Mucosa of descending colon (tissue), 3 donors: Measurements from ENCODE around the gene PARD3B. TPM values are rescaled to one million over a fixed set of nuclear protein-coding genes. Genes with fewer than 3 reads are reported as not detected.

Experiments used
- ATAC-seq: fragments of 200-7000 bp; cut with Tn5 transposase; one replicate; pipeline ENCODE4 v1.9.1; 2020; ENCODE audit warnings: mild to moderate bottlenecking, moderate library complexity
- DNase-seq, 3 donors: peaks; one replicate each; pipeline ENCODE4 v3.0.0-alpha.2; 2020
- H3K36me3 ChIP-seq: fragments of 200-600 bp; one replicate; pipeline ENCODE4 v1.8.0; 2021; ENCODE audit warnings: low read depth, mild to moderate bottlenecking
- H3K4me1 ChIP-seq: fragments of 200-600 bp; one replicate; pipeline ENCODE4 v1.8.0; 2021; ENCODE audit warnings: low read depth, mild to moderate bottlenecking
- H3K4me3 ChIP-seq: fragments of 200-600 bp; one replicate; pipeline ENCODE4 v1.8.0; 2021; ENCODE audit warnings: mild to moderate bottlenecking
- H3K9me3 ChIP-seq: fragments of 200-600 bp; one replicate; pipeline ENCODE4 v1.8.0; 2021; ENCODE audit warnings: mild to moderate bottlenecking
- CTCF ChIP-seq: fragments of 200-600 bp; IDR thresholded peaks from one replicate; pipeline ENCODE4 v1.8.0; 2022; ENCODE audit warnings: antibody characterized with exemption, mild to moderate bottlenecking
- intact Hi-C, 2 donors: fragments of 100-400 bp; cut with DNase I in 1 of 2; cut with micrococcal nuclease in 1 of 2; formaldehyde crosslinking; loops; one replicate each; pipeline versions ENCODE4 v1.11.0 to v1.11.1; 2022; cut with DNase I, micrococcal nuclease
- long read RNA-seq, 2 donors: library from polyadenylated mRNA; unstranded; transcript quantifications; one replicate each; pipeline ENCODE4 v2.0.0, GENCODE V29; 2019 to 2021
- total RNA-seq, 3 donors: library from RNA; stranded (reverse); fragmentation: NEBNext Ultra II Directional in 2 of 3; extraction: Animal tissue kit (Norgen Biotek cat#: 25700) in 2 of 3; gene quantifications; one replicate each; pipeline versions ENCODE4 v1.2.1 to v1.2.4, GENCODE V29; 2021 to 2023
- donor health status: DM: no; HTN: no; CAD: no; lungs with moderate emphysema.
- donor health status: DM: no; HTN: no; CAD: no.
- donor health status: DM: no; HTN: yes; CAD: no.

Gene PARD3B
- 10 to 100 TPM; 21.1 to 56.8 (median 44.0) TPM for total RNA-seq
- long read RNA-seq, donor 1, partial matches to known transcripts, result 10 of 19 reads
- long read RNA-seq, donor 1, other reads (novel, unspliced or antisense), result 9 of 19 reads
- long read RNA-seq, donor 2, partial matches to known transcripts, result 1 of 3 reads
- long read RNA-seq, donor 2, other reads (novel, unspliced or antisense), result 2 of 3 reads

- H3K9me3 ChIP-seq, result no peaks in the 10 kb centered on the region
- no peak for TF ChIP-seq CTCF
- H3K36me3 ChIP-seq, result no peaks in the 10 kb centered on the region
- ATAC-seq (peak; percentile 91), DNase-seq (peak; percentile 69 to 81 (median 74))
- H3K4me1 ChIP-seq, result peaks cover 13% of the 10 kb centered on the region
- intact Hi-C loops, result no loop called here
- H3K4me3 ChIP-seq, result peak within 1 kb of the TSS; percentile 72
Measured at GRCh38 chr2:204544961-204545860, at the start of gene PARD3B. Gene PARD3B (plus strand): TSS chr2:204545475. CDS start chr2:204546000, 525 bp downstream.

GRCh38 chr2:204496779-204497178 lies 48.5 kb upstream of the PARD3B start:
- TF ChIP-seq CTCF, result no peak

GRCh38 chr2:204497855-204498254 lies 47.4 kb upstream of the PARD3B start:
- TF ChIP-seq CTCF, result no peak
- Histone ChIP-seq H3K36me3 (no peaks in the 10 kb centered on the region), H3K4me3 (no peak overlapping the region), H3K4me1 (no peaks in the 10 kb centered on the region), H3K9me3 (no peaks in the 10 kb centered on the region)
- DNase-seq, result no peak
- no peak for ATAC-seq
- intact Hi-C loops, result no loop called here

More at GRCh38 chr2:204496779-204497178, 48.5 kb upstream of the PARD3B start:
- H3K36me3 ChIP-seq, result no peaks in the 10 kb centered on the region
- ATAC-seq (no peak), DNase-seq (no peak)
- H3K4me1 ChIP-seq, result no peaks in the 10 kb centered on the region
- H3K9me3 ChIP-seq, result no peaks in the 10 kb centered on the region
- H3K4me3 ChIP-seq, result no peak overlapping the region
- intact Hi-C loops, result no loop called here

GRCh38 chr2:204498291-204498690 lies 47.0 kb upstream of the PARD3B start:
- Histone ChIP-seq H3K9me3 (no peaks in the 10 kb centered on the region), H3K4me1 (no peaks in the 10 kb centered on the region), H3K36me3 (no peaks in the 10 kb centered on the region), H3K4me3 (no peak overlapping the region)
- no peak for TF ChIP-seq CTCF
- intact Hi-C loops, result no loop called here
- ATAC-seq, result no peak
- DNase-seq, result no peak

- no peak for ATAC-seq
- no peak overlapping the region for H3K4me3 ChIP-seq
- no peak for TF ChIP-seq CTCF
Measured at GRCh38 chr2:204503869-204504268, 41.4 kb upstream of the PARD3B start.

More at GRCh38 chr2:204503869-204504268, 41.4 kb upstream of the PARD3B start:
- H3K36me3 ChIP-seq, result no peaks in the 10 kb centered on the region
- DNase-seq, result no peak
- intact Hi-C loops, result no loop called here
- H3K4me1 ChIP-seq, result no peaks in the 10 kb centered on the region
- H3K9me3 ChIP-seq, result no peaks in the 10 kb centered on the region
